ENCODE data around the gene VSIG2.
A peak's percentile ranks its signal among the peaks of the same experiment; 100 is the strongest.

Gene VSIG2

DNA sequence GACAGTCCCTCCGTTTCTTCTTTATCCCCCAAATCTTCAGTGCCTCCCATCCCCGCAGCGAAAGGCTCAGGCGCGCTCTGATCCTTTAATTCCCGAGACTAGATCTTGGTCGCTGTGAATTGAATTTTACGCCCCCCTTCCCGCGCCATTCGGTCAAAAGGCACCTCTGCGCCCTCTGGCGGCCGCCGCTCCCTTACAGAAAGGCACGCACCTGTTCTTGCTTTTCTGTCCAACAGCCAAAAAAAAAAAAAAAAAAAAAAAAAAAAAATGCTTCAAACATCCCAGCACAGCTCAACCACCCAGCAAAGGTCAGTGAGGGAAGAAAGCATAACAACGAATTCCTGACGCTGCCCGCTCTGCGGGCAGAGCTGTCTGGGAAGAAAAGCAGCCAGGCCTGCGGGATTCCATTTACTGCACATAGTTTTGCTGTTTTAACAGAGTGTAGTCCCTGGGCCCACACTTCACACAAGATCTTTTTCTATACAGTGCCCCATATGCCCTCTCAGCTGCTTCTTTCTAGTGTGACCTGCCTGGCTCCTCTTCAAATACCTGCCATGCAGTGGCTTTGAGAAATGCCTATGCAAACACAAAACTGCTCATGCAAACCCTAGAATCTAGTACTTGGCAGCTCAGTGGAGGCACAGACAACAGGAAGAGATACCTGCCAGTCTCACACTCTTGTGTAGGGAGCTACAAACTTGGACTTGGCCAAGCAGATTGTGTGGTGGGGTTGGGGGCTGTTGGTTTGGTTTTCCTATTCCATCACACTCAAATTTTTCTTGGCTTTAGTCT is 11.3 kb upstream of the VSIG2 start:
- peak; percentile 37 for DNase-seq (ENCODE audit: low spot score)

DNA sequence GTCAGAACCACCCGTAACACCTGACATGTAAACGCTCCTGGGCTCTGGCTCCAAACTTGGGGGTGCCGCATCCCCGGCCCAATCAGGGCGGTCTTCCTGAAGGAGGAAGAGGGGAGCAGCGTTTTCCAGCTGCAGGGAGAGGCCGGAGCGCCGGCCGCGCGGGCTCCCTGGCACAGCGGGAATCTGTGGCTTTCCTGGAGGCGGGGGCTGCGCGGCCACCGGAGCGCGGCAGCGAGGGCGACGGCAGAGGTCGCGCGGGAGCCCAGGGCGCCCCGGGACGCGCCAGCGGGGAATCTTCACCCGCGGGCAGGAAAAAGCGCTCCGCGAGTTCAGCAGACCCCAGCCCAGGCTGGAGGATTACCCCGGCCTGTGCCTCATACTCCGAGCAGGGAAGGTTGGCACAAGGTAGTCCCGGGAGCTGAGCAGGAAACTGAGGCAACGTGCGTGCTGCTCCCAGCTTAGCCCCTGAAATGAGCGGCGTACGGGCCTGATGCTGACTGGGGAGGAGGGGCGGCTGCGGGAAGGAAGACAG is 10.6 kb upstream of the VSIG2 start:
- DNase-seq (ENCODE audit: low spot score) = no peak

DNA sequence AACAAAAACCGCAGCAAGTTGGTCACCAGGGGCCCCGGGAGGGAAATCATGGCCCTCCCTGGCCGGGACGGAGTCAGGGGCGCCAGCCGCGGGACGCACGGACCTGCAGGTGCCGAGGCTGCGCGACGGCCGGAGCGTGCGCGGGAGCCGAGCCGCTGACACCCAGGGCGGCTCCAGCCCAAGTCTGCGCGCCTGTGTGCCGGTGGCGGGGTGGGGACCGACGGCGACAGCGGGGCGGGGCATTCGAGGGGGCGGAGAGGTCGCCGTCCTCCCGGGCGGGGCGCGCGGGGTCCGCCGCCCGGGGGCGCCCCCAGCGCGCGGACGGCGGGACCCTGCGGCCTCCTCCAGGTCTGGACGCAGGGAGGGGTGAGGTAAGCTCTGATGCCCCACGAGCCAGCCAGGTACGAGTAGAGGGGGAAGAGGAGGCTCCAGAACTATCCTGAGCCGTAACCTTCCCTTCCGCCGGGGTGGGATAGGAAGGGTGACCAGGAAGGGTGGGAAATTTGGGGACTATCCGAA is 10.1 kb upstream of the VSIG2 start, which contains the start of gene ESAM:
Gene ESAM, minus strand, starts transcription at position 186 of the 519 bp plus-strand sequence. Its CDS starts 136 bp downstream, at position 50.
- DNase-seq (ENCODE audit: low spot score) = no peak

DNA sequence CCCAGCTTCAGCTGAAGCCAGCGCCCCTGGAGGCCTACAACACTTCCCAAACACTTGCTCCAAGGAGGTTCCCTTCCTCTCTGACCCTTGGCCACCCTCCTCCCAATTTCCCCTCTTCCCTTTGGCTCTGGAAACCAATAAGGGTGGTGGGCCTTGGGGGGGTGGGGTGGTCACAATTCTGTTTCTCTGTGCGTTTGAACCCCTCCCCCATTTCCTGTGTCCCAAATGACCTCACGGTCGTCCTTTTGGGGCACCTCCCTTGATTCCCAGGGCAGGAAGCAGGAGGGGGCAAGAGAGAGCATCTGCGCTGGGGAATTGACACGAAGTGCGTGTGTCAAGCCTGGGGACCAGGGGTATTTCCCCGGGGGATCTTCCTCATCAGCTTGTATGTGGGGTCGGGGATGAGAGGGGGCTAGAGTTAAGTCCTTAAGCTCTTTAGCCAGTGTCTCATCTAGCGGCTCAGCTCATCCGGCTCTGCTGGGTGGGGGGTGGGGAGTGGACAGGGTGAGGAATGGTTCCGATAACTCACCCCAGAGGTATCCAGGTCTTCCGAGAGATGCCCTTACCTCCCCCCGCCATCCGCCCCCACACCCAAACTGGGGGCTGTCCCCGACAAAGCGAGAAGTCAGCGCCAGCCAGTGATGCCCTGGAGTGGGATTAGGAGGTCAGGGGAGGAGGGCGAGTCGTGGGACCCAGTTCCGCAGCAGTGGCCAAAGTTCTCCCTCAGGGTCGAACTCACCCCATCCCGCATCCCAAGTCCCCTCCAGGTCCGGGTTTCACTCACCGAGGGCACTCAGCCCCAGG is 9.4 kb upstream of the VSIG2 start:
- no peak for DNase-seq (ENCODE audit: low spot score)

DNA sequence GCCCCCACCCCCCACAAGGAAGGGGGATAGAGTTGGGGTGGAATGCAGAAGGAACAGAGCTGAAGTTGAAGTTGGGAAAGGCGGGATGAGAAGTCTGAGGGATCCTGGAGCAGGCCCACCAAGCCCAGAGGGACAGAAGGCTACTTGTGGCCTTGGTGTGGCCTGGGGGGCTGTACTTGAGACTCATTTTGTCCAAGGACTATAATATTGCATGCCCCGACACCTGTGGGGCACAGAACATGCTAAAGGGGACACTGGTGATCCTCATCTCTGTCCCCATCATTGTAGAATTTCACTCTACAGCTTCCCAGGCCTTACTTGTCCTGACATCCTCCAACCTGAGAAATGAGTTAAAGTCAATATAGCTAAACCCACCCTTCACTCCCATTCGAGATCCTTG is 8.8 kb upstream of the VSIG2 start:
- no peak for DNase-seq (ENCODE audit: low spot score)

DNA sequence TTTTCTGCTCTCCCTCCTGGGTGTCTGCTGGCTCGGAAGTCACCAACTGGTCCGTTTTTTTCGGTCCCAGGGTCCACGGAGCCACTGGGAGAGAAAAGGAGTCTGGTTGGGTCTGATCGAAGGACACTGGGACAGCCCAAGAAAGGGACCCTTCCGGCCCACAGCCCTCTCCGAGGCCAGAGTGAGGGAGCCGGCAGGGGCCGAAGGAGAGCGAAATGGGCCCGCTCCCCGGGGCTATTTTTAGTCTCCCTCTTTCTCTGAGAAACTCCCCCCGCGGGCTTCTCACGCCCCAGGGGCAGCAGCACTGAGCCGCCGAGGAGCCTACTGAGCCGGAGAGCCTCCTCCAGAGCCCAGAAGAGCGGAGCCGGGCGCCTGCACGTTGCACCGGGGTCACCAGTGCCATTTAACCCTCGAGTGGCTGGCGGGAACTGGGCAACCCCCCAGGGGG is 8.2 kb upstream of the VSIG2 start:
- no peak for DNase-seq (ENCODE audit: low spot score)

DNA sequence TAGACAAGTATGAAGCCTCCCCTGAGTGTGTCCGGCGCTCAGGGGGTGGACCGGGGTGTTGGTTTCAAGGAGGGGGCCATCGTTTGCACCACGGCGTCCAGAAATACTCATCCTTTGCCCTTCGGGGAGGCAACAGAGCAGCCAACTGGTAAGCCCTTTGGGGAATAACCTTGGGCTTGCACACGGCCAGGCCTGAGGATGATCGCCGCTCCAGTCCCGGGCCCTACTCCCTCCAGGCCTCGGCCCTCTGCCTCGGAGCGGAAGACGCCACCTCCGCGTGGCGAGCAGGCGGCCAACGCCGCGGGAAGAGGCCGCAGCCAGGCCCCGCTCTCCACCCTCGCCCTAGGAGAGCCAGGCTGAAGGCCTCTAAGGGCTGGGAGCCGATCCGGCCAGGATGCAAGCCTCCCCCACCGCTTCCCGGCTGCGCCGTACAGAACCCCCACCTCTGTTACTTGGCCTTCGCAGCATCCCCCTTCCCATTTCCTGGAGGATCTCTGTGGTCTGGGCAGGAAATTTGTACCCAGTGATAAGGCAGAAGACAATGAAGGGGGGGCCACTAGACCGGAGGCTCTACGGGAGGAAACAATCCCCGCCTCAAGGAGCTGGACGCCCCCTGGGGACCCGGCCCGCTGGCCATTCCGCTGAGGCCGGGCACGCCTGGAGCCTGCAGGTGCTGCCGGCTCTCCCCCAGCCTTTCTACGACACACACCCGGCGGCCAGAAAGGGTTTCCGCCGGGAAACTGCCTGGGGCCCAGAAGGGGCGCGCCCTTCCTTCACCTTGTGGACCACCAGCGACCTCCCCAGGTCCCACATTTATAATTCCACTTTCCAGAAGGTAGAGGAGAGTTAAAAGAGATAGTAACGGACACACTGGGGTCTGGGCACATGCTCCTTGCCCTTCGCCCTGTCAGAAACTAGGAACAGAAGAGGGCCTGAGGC is 7.5 kb upstream of the VSIG2 start:
- DNase-seq (ENCODE audit: low spot score) = no peak

DNA sequence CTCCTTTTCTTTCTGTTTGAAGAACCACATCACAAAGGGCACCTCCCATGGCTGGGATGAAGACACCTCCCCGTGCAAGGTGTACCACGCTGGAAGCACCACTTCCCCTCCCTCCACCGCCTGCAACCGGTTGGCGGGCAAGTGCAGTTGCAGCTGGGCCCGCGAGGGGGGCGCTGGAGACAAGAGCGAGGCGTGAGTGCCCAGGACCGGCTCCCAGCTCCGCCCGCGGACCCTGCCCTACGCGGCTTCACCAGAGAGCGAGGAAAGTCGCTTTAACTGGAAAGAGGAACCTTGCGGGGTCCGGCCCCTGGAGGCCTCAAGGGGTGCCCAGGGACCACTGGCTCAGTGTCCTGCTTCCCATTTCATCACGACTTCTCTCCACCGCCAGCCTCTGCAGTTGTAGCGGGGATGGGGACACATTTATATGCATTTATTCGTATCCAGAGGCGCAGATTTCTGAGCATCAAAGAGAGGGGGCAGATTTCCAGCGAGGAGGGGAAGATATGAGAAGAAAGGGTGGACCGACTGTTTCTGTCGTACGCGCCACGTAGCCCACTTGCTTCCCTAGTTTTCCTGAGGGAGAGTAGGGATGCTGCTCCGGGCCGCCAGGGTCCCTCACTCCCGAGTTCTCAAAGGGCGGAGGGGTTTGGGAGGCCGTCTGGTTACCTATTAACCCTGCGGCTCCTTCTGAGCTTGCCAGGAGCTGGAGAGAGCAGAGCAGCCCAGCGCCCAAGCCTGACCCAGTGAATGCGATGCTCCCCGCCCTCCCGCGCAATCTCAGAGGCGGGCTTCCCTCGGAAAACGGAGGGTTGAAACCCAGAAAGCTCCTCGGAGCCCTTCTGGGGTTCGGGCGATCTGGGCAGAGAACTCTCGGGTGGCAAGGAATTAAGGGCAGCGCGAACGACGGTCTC is 6.6 kb upstream of the VSIG2 start:
- DNase-seq (ENCODE audit: low spot score) = peak; percentile 73

DNA sequence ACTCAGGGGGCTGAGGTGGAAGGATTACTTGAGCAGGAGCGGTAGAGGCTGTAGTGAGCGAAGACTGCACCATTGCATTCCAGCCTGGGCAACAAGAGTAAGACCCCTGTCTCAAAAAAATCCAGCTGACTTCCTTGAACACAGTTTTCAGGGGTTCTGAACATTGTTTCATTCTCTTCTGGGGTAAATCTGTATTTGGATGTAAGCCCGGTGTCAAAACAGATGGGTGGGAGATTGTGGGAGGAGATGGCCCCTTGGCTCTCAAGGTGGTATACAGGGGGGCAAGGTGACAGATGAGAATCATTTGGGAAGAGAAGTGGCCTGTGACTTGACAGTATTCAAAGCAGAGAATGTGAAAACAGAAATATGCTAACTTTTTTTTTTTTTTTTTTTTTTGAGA is 5.3 kb upstream of the VSIG2 start:
- DNase-seq (ENCODE audit: low spot score) = no peak

DNA sequence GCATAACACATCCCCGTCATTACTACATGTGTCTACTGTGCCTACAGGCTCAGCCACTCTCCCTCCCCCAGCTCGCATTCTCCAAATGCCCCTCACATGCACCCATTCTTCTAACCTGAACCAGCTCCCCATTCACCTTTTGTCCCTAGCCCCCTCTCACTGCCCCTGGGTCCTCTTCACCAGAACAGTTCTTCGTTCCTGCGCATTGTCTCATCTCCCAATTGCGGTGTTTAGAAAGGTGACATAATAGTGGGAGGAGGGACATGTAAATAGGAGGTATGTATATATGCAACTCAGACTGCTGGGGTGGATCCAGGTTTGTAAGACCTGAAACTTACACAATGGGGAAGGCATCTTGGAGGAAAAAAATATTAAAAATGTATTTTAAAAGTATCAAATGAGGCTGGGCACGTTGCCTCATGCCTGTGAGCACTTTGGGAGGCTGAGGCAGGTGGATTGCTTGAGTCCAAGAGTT is 4.7 kb upstream of the VSIG2 start:
- DNase-seq (ENCODE audit: low spot score) = no peak

DNA sequence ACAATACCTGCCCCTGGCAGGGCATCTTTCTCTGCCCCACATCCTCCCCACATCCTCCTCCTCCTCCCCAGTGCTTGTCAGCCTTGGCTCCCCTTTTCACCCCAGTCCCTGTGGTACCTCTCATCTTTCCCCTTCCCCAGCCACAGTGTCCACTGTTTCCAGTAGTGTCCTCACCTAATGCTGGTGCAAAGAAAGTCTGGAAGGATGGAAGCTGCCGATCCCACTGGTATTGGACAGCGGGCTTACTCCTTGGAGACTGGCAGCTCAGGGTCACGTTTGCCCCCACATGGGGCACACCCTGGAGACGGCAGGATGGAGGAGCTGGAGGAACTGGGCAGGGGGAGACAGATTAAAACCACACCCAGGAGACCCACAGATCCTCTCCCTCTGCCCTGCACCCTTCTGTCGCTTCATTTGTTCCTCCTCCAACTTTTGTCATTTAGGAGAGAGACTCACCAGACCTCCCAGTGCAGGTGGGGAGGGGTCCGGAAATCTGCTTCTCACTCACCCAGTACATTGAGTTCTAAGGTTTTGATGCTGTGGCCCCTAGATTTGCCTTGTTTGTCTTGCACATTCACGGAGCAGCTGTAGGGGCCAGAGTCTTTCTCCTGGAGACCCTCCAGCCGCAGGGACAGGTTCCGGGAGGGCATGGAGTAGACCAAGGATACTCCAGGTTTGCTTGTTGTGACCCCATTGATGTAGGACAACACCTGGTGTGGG is 4.1 kb upstream of the VSIG2 start:
- DNase-seq (ENCODE audit: low spot score) = no peak

DNA sequence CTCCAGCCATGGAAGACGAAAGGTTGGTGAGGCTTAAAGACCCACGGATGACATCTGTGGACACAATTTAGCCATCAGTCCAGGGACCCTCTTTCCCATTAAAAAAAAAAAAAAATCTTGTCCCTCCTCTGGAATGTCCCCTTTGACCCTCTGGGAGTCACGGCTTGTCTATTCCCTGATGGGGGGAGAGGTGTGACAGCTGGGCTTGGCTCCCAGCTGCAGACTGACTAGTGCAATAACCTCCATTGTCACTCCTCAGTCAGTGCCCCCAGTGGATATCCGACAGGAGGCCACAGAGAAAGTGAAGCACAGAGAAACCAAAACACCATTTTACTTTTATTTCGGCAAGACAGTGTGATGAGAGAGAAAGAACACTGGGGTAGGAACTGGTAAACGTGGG is 2.7 kb upstream of the VSIG2 start:
- DNase-seq (ENCODE audit: low spot score) = no peak

DNA sequence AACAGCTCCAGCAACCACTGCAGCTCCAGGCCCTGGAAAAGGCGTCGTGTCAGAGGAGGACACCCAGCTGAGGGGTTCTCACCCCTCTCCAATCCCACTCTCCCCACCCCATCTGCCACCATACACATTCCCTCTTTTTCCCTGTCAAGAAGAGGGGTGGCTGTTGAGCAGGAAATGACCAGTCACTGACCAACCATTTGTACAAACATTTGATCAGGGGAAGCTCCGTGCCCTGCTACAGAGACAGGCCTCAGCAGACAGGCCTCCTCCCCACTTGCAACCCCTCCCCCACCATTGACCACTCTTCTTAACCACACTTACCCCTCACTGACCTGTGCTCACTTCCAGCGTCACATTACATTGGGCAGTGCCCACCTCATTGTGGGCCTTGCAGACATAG is 2.3 kb upstream of the VSIG2 start:
- DNase-seq (ENCODE audit: low spot score) = no peak

DNA sequence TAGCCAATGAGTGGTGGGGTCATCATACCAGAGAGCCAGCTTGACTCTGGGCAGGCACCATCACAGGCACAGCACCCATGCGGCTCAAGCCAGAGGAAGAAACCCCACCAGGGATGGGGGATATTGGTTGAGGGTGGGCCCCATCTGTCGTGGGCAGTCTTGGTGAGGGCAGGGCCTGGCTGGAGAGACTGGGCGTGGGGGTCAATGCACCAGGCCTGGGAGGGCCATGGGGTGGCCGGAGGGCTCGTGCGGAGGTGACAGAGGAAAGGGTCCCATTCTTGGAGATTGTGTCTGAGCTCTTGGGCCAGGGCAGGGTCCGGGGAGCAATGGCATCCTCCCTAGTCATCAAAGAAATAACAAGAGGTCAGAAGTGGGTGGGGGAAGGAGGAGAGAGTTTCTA is 1.6 kb upstream of the VSIG2 start:
- DNase-seq (ENCODE audit: low spot score) = no peak

DNA sequence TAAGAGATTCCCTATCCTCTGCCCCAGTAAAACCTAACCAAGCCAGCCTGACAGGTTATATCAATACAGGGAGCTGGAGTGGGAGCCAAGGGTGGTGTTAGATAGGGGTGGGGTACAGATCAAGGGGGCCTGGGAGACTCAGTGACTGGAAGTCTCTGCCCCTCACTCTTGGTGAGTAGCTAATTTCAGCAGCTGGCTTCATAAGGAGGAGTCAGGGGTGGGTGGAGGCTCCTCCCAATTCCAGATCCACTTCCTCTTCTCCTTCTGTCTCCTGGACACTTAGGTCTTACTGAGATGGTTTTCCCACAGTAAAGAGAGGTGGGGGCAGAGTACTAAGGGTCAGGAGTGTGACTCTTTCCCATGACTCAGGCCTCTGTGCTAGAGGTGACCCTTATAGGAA is 1.1 kb upstream of the VSIG2 start:
- no peak for DNase-seq (ENCODE audit: low spot score)

DNA sequence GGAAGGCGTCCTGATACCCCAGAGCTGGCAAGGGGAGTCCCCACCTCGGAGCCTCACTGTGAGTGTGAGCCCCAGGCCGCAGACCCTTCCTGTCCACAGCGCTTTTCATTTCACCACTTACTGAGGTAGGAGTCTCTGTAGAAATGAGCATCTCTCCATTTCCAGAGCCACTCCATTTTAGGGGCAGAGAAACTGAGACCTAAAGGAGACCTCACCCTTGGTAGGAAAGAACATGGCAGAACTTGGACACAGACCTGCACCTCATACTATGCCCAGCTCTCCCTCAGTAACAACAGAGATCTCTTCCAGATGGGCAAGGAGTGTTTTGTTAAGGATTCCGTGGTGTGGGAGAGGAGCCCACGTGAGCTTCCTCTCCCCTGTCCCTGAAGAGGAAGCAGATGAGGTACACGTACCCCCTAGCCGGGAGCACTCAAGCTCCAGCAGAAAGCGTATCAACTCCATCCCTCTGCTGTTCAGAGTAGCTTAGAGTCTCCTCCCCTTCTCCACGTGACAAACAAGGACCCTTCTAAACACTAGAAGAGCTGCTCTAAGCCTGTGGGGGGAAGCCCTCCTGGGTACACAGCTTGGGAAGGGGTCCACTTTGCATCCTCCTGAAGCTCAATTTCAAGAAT is 532 bp upstream of the VSIG2 start:
- no peak for DNase-seq (ENCODE audit: low spot score)

DNA sequence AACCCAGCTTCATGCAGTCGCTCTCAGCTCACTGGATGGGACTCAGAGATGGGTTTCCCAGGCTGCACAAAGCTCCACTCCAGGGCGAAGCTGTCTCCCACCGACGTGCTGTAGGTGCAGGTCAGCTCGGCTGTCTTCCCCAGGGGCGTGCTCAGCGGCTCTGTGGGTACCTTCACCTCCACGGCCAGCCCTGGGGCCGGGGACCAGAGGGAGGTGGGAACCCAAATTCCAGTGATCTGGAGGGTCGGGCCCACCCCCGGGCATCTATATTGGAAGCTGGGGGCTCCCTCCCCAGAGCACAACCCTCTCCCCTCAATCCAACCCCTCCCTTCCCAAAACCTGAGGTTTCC is 689 bp downstream of the VSIG2 start:
- DNase-seq (ENCODE audit: low spot score) = no peak

DNA sequence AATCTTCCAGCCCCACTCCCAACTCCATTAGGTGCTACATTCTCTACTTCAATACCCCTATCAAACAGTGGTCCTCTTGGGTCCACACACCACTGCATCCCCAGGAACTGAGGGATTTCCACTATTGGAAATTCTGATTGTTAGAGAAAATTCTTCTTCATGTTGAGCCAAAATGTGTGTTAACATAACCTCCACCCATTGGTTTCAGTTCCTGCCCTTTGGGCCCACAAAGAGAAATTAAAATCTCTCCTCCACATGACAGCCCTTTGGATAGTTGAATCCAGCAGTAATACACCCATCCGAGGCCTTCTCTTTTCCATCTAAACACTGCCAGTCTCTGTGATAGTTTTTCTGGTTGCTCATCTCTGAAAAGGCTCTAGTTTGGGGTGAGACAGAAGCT is 2.1 kb downstream of the VSIG2 start:
- no peak for DNase-seq (ENCODE audit: low spot score)
